SIG-M5 treated with dmso at 0.1 percent for 504 hours (cell line): ENCODE measurements around the gene SCYGR1.
"Not testable (repeated sequence)": the region's sequence is repeated elsewhere in the genome, so short reads cannot be mapped to it uniquely, and the experiment has no call there.

Source experiments
- DNase-seq: peaks from one replicate; lab custom pipeline; 2025; ENCODE audit not compliant: unreplicated experiment; lab: John Stamatoyannopoulos, UW

The SCYGR1 gene

DNA sequence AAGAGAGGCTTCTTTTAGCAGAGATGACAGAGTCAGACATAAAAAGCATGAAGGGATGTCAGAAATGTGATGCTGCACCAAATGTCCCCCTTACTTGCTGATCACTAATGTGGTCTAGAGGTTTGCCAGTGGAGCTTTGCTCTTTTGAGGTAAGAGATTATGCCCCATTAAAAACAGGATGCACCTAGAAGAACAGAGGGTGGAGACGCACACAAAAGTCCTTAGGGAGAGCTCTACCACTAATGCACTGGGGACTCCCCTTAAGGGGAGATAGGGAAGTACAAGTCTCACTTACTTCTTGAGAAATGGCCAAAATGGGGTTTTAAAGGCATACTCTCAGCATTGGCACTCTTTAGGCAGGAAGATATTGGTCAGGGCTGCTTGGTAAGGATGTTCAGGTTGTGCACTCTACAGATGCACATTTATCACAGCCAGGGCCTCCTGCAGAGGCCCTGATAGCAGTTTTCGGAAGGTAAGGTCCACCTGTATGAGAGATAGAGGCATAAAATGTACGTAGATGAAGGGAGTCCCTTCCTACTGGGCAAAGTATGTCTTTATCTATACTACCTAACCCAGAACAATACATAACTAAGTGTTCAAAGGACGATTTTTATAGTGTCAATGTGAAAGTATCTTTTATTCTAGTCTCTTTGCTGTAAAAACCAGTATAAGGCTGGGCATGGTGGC is 17.0 kb upstream of the SCYGR1 start:
- DNase-seq: peak; percentile 33

DNA sequence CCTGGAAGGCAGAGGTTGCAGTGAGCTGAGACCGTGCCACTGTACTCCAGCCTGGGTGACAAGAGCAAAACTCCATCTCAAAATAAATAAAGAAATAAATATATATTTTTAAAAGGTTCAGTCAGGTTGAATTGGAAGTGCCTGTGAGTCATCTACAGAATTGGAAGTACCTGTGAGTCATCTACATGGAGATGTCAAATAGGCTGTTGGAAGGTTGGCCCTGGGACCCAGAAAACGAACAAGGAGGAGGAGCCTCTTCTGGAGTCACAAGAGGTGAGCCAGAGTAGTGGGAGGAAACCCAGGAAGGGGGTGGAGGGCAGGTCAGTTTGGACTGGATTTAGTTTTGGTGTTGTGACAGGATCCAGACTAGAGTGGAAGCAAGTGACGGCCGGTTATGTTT is 15.2 kb upstream of the SCYGR1 start:
- no peak for DNase-seq

DNA sequence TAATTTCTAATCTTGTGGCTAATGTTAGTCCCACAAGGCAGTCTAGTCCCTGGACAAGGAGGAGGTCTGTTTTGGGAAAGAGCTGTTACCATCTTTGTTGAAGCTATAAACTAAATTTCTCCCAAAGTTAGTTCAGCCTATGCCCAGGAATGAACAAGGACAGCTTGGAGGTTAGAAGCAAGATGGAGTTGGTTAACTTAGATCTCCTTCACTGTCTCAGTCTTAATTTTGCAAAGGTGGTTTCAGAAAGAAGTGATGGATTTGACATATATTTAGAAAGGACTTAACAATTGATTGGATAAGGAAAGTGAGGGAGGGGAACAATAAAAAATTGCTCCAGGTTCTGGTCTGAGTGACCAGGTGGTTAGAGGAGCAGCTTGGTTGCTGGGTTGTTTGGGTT is 14.6 kb upstream of the SCYGR1 start:
- DNase-seq: no peak

DNA sequence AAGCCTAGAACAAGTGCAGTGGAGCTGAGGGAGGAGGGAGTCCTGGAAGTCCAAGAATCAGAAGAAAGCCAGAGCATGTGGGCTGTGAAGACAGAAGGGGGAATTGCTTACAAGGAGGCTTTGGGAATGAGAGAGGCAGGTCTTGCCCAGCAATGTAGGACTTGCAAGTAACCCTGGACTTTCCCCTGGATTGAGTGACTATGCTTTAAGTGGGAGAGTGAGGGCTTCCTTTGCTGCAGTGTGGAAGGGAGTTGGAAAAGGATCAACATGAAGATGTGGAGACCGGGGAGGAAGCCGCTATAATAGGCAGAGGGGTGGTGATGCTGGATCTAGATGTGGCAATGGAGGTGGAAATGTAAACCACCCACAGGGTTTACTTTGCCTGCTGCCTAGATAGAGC is 13.8 kb upstream of the SCYGR1 start:
- DNase-seq: no peak

DNA sequence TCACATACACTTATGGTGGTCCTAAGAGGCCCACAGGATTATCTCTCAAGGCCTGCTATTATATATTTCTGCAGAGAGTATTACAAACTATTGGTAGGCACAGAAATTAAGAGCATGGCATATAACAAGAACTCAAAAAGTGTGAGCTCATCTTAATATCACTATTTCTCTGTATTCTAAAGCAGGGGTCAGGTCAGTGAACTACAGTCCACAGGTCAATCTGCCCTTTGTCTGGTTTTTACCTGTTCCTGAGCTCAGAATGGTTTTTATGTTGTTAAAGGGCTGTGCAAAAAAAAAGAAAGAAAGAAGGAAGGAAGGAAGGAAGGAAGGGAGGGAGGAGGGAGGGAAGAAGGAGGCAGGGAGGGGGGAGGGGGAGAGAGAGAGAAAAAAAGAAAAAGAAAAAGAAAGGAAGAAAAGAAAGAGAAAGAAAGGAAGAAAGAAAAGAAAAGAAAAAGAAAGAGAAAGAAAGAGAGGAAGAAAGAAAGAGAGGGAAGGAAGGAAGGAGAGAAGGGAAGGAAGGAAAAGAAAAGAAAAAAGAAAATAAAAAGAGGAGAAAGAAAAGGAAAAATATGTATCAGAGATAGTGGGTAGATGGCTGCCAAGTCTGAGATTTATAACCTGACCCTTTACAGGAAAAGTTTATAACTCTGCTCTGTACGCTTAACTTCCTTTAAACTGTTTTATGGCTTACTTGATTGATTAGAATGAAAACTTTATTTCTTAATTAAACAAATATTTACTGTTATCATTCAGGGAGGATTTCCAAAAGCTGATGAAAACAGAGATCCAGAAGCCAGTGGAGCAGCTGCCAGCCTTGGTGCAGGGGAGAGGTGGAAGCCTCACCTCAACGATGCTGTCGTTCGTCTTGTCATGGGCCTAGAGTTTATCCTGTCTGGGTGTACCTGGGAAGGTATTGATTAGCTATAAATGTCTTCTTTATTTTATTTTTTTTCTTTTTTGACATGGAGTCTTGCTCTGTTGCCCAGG is 11.2 kb upstream of the SCYGR1 start:
- no peak for DNase-seq

DNA sequence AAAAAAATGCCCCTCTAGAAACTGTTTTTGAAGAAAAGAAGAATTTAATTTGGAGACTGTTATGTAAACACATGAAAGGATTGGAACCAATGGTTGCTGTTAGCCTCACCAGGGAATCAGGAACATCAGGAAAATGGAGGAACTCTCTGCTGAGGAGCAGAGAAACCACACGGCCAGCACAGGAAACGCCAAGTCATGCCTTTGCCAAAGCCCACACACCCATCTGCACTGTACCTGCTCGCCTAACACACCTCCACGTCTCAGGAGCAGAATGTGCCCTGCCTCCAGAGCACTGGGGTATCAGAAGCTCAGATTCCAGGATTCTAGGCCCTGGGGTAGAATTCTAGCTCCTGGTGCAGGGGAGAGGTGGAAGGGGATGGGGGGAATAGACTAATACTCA is 9.8 kb upstream of the SCYGR1 start:
- no peak for DNase-seq

DNA sequence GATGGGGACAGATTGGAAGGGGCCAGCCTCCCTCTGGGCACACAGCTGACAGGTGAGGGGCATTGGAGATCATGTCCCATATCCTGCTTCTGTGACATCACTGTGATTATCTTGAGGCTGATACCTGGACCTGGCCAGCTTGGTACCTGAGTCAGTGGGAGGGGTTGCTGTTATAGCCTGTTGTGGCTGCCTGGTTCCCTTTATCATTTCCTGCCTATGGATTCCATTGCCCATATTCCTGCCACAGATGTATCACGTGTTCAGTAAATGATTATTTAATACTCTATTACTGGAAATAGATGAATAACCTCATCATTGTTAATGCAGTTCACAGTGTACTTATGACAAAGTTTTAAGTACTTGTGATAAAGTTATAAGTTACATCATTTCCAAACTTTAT is 7.8 kb upstream of the SCYGR1 start:
- no peak for DNase-seq

DNA sequence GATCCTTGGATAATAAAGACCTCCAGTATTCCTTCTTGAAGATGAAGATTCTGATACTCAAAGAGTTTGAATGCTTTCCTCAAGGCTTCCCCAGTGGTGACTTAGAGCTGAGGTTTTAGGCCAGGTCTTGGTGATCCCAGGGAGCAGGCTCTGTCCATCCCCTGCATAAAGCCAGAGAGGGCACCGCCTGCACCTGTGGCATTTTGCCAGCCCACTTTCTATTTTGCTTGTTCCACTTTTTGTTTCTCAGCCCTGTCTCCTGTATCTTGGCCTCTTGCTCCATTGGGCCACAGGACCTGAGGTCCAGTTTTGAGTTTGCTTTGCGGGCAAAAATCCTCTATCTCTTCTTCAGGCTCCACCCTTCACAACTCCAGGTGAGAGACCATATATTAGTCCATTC is 6.7 kb upstream of the SCYGR1 start:
- DNase-seq: no peak

DNA sequence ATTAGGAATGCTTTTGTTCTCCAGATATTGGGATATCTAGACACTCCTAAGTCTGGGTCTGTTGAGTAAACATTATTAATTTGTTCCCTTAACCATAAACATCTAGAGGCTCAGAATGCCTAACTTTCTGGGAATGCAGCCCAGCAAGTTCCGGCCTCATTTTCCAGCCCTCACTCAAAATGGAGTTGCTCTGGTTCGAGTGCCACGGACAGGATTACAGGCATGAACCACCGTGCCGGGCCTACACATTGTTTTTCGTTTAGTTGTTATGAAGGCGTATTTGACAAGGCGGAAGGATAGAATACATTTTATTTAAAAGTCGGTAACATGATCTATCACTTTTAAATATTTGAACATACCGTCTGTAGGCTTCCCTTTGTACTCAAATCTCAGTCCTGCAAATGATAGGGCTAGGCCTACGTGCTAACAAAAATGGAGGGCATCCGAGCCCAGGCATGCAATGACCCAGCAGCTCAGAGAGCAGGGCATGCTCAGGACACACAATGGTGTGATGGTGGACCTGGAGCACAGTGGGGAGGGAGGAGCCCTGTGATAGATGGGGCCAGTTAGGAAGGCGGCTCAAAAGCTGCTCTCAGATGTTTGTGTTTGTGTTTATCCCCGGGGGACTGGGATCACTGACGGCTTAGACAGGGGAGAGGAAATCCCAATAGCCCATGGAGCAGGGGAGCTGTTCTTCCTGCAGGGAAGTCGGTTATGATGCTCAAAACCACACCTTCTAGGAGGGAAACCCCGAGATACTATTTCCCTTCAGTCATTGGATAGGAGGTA is 2.9 kb upstream of the SCYGR1 start:
- no peak for DNase-seq

DNA sequence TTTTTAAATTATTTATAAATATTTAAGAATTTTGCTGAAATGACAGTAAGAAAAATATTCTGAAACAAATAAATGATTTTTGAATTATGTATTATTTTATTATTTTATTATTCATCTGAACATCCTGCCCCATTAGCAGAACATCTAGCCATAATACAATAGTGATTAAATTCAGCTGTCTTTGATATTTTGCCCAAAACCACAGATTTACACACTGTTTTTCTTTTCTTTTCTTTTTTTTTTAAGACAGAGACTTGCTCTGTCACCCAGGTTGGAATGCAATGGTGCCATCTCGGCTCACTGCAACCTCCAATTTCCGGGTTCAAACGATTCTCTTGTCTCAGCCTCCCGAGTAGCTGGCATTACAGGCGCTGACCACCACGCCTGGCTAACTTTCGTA is 1.9 kb upstream of the SCYGR1 start:
- no peak for DNase-seq

DNA sequence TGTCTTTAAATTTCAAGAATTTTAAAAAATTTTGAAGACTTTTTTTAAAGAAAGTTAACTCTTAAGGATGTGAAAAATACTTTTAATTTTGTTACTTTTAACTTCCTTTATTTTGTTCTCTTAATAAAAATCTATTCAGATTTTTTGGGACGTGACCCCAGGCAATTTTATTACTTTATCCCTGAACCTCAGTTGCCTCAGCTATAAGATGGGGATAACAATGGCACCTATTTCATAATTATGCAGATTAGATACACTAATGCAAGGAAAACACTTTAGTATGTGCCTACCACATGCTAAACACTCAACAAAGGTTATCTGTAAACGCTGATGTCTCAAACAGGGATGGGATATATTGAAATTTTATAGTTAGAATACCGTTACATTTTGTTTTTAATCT is 1.5 kb upstream of the SCYGR1 start:
- no peak for DNase-seq

DNA sequence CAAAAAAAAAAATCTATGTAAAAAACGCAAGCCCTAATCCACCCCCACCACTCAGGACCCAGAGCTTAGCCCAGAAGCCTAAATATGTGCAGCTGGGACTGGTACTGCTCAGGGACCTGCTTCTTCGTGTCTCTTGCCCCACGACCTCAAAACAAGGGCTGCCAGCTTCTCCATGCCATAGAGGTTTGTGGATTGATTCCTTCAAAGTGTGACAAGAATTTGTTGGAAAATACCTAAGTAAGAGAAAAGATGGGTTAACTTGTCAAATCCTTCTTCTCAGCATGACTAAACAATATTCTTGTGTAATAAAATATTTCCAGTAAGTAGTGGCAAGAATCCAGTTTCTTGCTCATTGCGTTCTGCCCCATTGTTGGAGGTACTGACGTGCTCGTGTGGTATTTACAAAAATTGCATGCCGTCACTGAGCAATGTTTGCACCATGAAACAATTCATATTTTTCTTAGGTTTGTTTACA is 825 bp upstream of the SCYGR1 start:
- no peak for DNase-seq

DNA sequence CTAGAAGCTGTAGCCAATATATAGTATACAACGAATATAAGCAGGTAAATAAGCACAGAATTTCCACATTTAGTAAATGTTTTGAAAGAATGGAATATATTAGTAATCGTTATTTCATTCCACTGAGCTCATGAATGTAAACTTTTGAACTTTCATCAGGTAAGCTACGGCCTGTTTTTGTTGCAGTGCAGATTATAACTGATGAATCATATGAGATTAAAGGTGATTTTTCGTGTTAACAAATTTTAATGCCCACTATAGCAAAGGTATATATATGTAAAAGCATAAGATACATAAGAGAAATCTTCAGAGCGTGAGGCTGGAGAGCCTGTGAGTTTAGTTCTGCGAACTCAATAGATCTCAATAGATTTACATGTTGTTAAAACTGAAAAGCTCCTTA is 1.1 kb downstream of the SCYGR1 start:
- DNase-seq: no peak

DNA sequence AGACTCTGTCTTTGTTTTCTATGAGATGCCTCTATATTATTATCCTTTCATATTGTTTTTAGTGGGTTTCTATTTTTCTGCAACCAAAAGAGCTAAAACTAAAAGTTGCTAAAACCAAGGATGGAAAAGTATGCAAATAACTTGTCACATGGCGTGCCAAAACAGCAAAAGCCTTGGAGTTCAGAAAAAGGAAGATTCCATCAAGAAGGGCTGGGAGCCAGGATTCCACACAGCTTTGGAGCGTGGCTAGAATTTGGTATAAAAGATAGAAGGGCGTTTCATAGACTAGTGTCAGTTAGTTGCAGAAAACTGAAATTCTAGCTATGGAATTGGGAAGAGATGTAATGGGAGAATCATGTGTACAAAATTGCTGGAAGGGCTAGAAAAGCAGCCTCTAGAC is 4.1 kb downstream of the SCYGR1 start:
- no peak for DNase-seq

DNA sequence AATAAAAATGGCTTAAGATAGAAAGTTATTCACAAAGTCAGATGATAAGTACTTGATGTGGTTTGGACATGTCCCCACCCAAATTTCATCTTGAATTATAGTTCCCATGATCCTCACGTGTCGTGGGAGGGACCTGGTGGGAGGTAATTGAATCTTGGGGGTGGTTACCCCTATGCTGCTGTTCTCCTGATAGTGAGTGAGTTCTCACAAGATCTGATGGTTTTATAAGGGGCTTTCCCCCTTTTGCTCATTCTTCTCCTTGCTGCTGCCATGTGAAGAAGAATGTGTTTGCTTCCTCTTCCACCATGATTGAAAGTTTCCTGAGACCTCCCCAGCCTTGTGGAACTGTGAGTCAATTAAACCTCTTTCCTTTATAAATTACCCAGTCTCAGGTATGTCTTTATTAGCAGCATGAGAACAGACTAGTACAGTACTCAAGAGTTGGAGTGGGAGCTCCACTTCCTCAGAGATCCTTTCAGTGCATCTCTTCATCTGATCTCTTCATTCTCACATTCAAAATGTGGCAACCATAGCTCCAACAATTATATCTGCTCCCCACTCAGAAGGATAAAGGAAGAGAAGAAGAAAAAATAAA is 5.4 kb downstream of the SCYGR1 start:
- not testable (repeated sequence) for DNase-seq

DNA sequence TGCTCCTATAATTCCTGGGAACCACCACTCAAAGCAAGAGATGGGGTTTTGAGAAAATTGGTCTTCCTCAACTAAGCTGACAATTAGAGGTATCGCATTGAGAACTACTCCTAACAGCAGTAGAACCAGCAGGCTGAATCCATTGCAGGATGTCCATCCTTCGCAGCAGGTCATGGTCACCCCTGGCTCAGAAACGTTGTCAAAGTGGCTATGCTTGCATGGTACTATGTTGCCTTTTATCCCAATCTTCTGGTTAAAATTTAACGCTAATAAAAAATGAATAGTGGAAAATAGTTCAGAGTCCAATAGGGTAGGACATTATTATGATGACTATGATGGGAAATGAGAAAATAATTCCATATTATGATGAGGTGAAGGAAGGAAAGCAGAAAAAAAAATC is 8.7 kb downstream of the SCYGR1 start, which contains the start of gene TM4SF20:
TM4SF20 (minus strand) TSS at position 212 of the 400 bp plus-strand sequence; CDS start at position 174, 38 bp downstream.
- no peak for DNase-seq

DNA sequence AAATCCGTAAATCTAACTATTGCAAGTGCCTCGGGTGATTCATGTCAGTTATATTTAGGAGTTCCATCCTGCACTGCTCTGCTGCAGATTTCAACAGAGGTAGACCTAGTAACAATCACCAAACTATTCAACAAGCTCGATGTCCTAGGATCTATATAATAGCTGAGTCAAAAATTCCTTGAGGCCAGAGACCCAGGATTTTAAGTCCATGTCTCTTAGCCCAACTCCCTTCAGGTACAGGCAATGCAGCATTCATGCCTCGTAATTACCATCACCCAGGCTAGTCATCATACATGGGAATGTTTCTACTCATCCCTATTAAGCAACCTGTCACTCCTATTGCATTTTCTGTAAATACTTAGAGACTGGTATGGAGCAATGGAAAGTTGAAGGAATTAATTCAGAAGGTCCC is 9.4 kb downstream of the SCYGR1 start:
- DNase-seq: no peak

DNA sequence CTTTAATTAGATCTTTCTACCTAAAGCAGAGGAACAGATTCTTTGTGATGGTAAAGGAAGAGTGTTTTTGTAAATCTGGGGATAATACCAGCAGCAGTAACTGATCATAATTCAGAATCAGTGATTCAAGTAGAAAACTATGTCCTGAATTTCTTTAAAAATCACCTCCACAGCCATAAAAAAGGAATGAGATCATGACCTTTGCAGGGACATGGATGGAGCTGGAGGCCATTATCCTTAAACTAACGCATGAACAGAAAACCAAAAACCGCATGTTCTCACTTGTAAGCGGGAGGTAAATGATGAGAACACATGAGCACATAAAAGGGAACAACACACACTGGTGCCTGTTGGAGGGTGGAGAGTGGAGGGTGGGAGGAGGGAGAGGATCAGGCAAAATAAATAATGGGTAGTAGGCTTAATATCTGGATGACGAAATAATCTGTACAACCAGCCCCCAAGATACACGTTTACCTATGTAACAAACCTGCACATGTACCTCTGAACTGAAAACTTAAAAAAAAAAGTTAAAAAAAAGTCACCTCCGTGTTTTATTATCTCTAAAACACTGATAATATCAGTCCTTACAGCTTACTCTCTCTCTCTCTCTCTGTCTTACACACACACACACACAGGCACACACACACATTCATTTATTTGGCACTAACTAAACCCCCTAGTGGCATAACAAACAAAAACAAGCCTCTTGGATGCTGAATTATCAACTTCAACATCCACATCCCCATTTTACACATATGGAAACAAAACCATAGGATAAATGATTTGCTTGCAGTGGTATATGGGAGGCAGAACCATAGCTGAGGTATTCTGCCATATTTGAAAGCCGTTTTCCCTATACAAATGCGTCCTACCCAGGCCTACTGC is 10.0 kb downstream of the SCYGR1 start:
- no peak for DNase-seq

DNA sequence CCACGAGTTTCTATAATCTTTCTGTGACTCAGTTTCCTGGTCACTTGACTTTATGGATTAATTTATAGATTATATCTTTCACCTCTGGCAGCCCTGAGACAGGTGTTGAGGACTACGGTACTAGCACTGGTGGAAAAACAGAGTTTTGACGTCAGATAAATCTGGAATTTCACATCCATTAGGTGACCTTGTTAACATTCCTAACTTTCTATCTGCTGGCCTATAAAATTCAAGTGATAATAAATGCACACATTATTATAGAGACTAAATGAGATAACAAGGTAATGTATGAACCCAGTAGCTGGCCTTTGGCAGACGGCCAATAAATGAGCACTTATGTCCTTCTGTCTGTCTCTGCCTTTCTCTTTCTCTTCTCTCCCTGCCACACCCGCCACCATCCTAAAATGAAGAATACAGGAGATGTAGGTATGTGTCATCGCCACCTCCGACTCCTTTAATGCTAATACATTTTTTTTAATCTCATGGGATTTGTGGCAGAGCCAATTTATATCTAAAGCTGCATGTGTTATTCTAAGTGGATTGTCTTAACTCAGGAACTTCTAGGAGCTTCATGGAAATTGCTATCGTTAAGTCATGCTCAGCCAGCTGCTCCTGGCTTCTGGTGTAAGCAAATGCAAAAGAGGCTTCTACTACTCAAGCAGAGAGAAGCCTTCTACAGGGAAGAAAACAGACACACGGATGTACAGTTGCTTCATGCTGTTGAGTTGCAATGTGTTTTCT is 10.9 kb downstream of the SCYGR1 start:
- no peak for DNase-seq
